Inflammatory macrophage treated with lipopolysaccharide for 4 hours (primary cell): ENCODE measurements around the gene OR51E1.

Source experiments
- DNase-seq: peaks from one replicate; pipeline ENCODE4 v3.0.0-alpha.2; 2020

The OR51E1 gene

DNA sequence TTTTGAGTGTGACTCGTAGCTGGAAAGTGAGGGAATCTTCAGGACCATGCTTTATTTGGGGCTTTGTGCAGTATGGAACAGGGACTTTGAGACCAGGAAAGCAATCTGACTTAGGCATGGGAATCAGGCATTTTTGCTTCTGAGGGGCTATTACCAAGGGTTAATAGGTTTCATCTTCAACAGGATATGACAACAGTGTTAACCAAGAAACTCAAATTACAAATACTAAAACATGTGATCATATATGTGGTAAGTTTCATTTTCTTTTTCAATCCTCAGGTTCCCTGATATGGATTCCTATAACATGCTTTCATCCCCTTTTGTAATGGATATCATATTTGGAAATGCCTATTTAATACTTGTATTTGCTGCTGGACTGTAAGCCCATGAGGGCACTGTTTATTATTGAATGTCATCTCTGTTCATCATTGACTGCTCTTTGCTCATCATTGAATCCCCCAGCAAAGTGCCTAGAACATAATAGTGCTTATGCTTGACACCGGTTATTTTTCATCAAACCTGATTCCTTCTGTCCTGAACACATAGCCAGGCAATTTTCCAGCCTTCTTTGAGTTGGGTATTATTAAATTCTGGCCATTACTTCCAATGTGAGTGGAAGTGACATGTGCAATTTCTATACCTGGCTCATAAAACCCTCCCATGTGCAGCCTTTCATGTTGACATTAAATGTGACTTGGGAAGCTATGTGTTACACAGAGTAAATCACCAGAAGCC lies 11.0 kb downstream of the OR51E1 start:
- peak; percentile 7 for DNase-seq

GRCh38 chr11:4658629-4659445 lies 15.1 kb downstream of the OR51E1 start:
- no peak for DNase-seq

GRCh38 chr11:4662876-4663275 lies 19.1 kb downstream of the OR51E1 start:
- no peak for DNase-seq

DNA sequence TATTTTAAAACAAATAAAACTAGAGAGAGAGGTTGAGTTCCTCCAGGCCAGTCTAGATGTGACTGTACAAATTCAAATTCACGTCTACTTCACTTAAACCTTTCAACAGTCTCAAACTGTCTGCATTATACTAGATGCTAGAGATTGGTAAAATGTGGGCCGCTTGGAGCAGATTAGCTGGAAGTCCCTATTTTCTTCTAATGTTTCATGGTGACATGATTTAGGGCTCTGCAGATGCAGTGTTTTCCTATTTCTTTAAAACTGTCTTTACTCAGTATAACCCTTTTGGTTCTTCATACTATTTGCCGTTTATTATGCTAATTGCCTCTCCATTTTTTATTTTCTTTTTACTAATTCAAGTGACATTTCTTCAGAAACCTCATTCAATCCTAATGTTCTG lies 20.4 kb downstream of the OR51E1 start:
- DNase-seq = no peak

DNA sequence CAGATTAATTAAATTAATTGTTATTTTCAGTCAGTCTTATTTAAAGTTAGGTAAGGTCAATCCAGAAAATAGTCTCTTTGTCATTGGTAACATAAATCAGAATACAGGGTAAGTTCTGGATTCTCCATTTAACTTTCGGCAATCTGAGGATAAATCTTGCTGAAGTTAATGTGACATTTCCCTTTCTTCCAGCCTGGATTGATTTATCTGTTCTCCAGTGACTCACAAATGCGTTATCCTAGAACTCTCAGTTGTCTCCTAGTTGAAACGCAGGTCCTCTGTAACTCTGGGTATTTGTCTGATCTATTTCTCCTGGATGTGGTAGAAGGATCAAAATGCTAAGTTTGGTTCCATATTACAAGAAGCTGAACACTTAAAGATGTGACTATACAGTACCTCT lies 21.0 kb downstream of the OR51E1 start:
- DNase-seq = no peak

DNA sequence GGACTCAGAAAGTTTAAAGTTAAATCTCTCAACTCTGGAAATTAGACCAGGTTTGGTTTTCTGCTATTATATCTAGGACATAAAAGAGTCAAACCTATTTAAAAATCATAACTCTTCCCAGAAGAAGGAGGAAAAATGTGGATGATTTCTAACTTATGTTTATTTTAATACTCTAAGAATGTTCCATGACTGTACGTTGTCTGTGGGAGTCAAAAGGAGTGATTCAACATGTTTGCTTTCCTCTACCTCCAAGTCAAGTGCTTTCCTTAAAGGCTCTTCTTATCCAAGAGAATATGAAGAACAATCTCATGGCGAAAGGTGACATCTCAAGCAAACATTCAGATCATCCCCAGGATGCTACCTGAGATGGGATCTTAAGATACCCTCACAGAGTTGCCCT lies 21.6 kb downstream of the OR51E1 start:
- no peak for DNase-seq

DNA sequence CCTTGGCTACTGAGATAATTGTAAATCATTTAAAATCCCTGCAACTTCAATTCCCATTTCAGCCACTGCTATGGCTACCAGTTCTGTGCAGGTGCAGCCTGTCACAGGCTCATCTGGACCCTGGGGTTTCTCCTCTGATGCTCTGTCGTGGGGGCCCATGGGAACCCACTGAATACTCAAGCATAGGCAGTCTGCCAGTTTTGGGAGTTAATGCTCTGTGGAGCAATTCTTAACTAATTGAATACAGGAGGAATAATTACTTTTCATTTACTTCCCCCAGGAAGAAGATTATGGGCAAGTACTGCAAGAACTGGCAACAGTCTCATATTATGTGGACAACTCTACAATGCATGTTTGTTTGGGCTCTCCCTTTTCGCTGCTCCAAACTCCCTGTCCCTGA lies 28.0 kb downstream of the OR51E1 start:
- DNase-seq = no peak

- DNase-seq = no peak
Measured at GRCh38 chr11:4672470-4672869, 28.7 kb downstream of the OR51E1 start.

DNA sequence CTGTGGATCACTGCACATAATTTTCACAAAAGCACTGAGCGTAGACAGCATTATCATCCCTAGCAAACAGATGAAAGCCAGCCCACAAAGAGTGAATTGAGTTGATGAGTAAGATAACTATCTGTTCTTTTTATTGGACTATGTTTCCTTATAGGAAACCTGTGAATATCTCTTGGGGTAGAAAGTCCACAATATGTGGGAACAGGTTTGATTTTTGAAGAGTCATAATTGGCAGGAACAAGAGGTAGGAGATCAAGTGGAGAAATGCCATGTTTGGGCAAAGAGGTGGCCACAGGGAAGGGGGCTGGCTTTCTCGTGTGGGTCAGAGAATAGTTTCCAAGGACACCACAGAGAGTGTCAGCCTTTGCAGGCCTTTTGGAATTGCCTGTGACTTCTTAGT lies 30.0 kb downstream of the OR51E1 start:
- no peak for DNase-seq

GRCh38 chr11:4677948-4678347 lies 34.2 kb downstream of the OR51E1 start:
- DNase-seq = no peak

DNA sequence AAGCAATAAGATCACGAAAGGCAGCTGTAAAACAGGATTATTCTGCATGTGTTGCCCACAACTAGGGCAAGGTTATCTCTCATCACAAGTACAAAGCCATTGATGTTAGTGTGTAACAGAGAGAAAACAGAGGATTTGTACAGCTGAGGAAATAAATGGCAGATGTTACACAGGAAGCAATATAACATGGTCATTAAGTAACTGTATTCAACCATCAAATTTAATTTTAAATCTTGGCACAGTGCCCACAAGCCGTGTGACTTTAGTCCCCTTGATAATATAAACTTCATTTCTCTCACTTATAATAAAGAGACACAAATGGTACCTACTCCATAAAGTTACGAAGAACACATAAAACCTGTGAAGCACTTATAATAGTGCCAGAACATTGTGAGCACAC lies 36.6 kb downstream of the OR51E1 start:
- DNase-seq = no peak

GRCh38 chr11:4682623-4683419 lies 39.0 kb downstream of the OR51E1 start:
- DNase-seq = no peak

GRCh38 chr11:4684631-4685285 lies 41.0 kb downstream of the OR51E1 start:
- no peak for DNase-seq

- no peak for DNase-seq
Measured at GRCh38 chr11:4695442-4695841, 51.7 kb downstream of the OR51E1 start.

GRCh38 chr11:4697585-4697984 lies 53.8 kb downstream of the OR51E1 start, which contains the start of gene OR51E2:
TSS of gene OR51E2 (minus strand) at chr11:4697853. CDS start at chr11:4682711, 15,142 bp downstream.
- DNase-seq = no peak

DNA sequence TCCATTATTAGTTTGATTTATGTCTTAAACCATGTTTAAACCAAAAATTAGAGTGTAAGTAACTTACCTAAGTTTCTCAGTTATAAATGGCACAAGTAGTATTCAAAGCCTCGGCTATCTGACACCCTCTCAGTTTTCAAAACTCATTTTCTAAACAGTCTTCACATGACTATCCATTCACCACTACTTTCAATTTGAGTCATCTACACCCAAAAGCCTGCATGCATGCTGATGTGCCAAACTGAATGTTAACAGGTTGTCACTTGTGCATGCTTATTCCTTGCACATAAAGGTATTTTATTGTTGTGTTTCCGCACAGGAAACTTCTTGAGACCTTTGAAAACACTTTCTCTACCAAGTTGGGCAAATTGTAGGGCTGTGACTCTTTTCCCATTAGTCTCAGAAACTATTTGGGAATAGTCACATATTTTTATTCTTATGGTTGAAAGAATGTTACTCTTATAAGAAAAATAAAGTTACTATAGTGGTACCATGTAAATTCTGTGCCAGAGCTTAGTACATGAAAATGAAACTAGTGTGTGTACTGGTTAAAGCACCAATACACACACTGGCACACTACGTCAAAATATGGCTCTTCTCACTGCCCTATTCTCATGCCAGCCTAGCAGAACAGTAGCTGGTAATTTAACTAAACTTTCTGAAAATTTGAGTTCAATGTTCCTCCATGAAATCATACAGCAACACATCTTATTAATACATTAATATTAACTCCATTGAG lies 56.1 kb downstream of the OR51E1 start:
- no peak for DNase-seq

DNA sequence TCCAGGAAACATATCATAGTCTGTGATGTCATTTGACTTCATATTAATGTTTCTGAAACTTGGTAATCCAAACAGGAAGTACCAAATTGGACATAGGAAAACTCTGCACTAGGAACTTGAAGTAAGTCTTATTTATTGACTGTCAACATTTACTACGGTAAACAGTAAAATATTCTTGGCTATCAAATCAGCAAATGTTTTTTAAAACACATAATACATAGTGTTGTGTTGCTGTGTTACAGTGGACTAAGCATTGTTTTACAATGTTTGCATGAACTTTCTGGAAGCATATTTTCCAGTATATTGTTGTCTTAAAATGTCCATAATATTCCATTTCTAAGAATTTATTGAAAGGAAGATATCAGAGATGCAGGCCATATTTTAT lies 56.6 kb downstream of the OR51E1 start:
- no peak for DNase-seq

- no peak for DNase-seq
Measured at GRCh38 chr11:4704054-4704789, 60.4 kb downstream of the OR51E1 start, which contains the start of gene MMP26. TSS of gene MMP26 (plus strand) at chr11:4704784.

GRCh38 chr11:4704790-4705334 lies 61.1 kb downstream of the OR51E1 start:
- DNase-seq = no peak
